ENCODE data around the gene ROBO1. TPM values are rescaled to one million over a fixed set of nuclear protein-coding genes. Genes with fewer than 3 reads are reported as not detected.
A peak's percentile ranks its signal among the peaks of the same experiment; 100 is the strongest.

The ROBO1 gene
- total RNA-seq: 13.4 TPM

- no peak for TF ChIP-seq CTCF (IDR thresholded peaks at IDR 0.05)
- no peak within 1 kb of the TSS for H3K27ac ChIP-seq
- no peaks in the 10 kb centered on the region for H3K27me3 ChIP-seq
- no peaks in the 10 kb centered on the region for H3K4me1 ChIP-seq
- H3K4me3 ChIP-seq: peak within 1 kb of the TSS; percentile 15 to 33
- H3K36me3 ChIP-seq: no peaks in the 10 kb centered on the region
- intact Hi-C loops (cut with DNase I): no loop called here
- H3K9me3 ChIP-seq: no peaks in the 10 kb centered on the region
- DNase-seq (ENCODE audit: low spot score in 2 of 2): no peak
Observed at GRCh38 chr3:79767905-79768267, at the start of gene ROBO1. TSS of gene ROBO1 (minus strand) at chr3:79767998.

- intact Hi-C loops (cut with DNase I): no loop called here
- no peaks in the 10 kb centered on the region for H3K36me3 ChIP-seq
- no peak overlapping the region for H3K4me3 ChIP-seq
- no peaks in the 10 kb centered on the region for H3K27me3 ChIP-seq
- TF ChIP-seq CTCF (IDR thresholded peaks at IDR 0.05): no peak
- no peak for DNase-seq (ENCODE audit: low spot score in 2 of 2)
- peaks cover 0 to 7% of the 10 kb centered on the region in 2 donors for H3K9me3 ChIP-seq
- H3K27ac ChIP-seq: no peak overlapping the region
- no peaks in the 10 kb centered on the region for H3K4me1 ChIP-seq
Observed at GRCh38 chr3:79817224-79817623, 49.4 kb upstream of the ROBO1 start.

GRCh38 chr3:79815478-79815877 lies 47.7 kb upstream of the ROBO1 start:
- peaks cover 0 to 7% of the 10 kb centered on the region in 2 donors for H3K9me3 ChIP-seq
- no peaks in the 10 kb centered on the region for H3K4me1 ChIP-seq
- no peaks in the 10 kb centered on the region for H3K27me3 ChIP-seq
- no peak overlapping the region for H3K27ac ChIP-seq
- no peak for TF ChIP-seq CTCF (IDR thresholded peaks at IDR 0.05)
- no peak for DNase-seq (ENCODE audit: low spot score in 2 of 2)
- intact Hi-C loops (cut with DNase I): no loop called here
- no peak overlapping the region for H3K4me3 ChIP-seq
- no peaks in the 10 kb centered on the region for H3K36me3 ChIP-seq

GRCh38 chr3:79810581-79810980 lies 42.8 kb upstream of the ROBO1 start:
- no peak for DNase-seq (ENCODE audit: low spot score in 2 of 2)
- Histone ChIP-seq H3K36me3 (no peaks in the 10 kb centered on the region), H3K27me3 (no peaks in the 10 kb centered on the region), H3K9me3 (peaks cover 0 to 7% of the 10 kb centered on the region in 2 donors), H3K4me3 (no peak overlapping the region), H3K4me1 (no peaks in the 10 kb centered on the region), H3K27ac (no peak overlapping the region)
- TF ChIP-seq CTCF (IDR thresholded peaks at IDR 0.05): no peak
- intact Hi-C loops (cut with DNase I): no loop called here

- DNase-seq (ENCODE audit: low spot score in 2 of 2): no peak
- no peak for TF ChIP-seq CTCF (IDR thresholded peaks at IDR 0.05)
- Histone ChIP-seq H3K9me3 (peaks cover 0 to 2% of the 10 kb centered on the region in 2 donors), H3K4me3 (no peak overlapping the region), H3K27me3 (no peaks in the 10 kb centered on the region), H3K27ac (no peak overlapping the region), H3K36me3 (no peaks in the 10 kb centered on the region), H3K4me1 (no peaks in the 10 kb centered on the region)
- intact Hi-C loops (cut with DNase I): no loop called here
Observed at GRCh38 chr3:79810092-79810491, 42.3 kb upstream of the ROBO1 start.

GRCh38 chr3:79809106-79809505 lies 41.3 kb upstream of the ROBO1 start:
- intact Hi-C loops (cut with DNase I): no loop called here
- Histone ChIP-seq H3K9me3 (no peaks in the 10 kb centered on the region), H3K36me3 (no peaks in the 10 kb centered on the region), H3K27me3 (no peaks in the 10 kb centered on the region), H3K4me1 (no peaks in the 10 kb centered on the region), H3K27ac (no peak overlapping the region), H3K4me3 (no peak overlapping the region)
- TF ChIP-seq CTCF (IDR thresholded peaks at IDR 0.05): no peak
- DNase-seq (ENCODE audit: low spot score in 2 of 2): no peak

All from ascending aorta (tissue), 2 donors.